GM23338 (cell line): ENCODE measurements around the gene RALBP1. TPM values are rescaled to one million over a fixed set of nuclear protein-coding genes. Genes with fewer than 3 reads are reported as not detected.

ENCODE experiments used
- ATAC-seq: fragments of 200-7000 bp; cut with Tn5 transposase; 3 replicates; pipeline ENCODE4 v1.9.1; 2020
- DNase-seq: peaks from one replicate; pipeline ENCODE4 v3.0.0-alpha.2; 2015; ENCODE audit warnings: low spot score
- H2AFZ ChIP-seq: fragments of 200-600 bp; sonication (generic); 2 replicates; pipeline ENCODE4 v1.8.0; 2016; ENCODE audit warnings: antibody characterized with exemption, mild to moderate bottlenecking, moderate library complexity
- H3F3A ChIP-seq: fragments of 200-600 bp; sonication (generic); replicated peaks from 2 replicates; pipeline ENCODE4 v1.8.0; 2017; ENCODE audit warnings: antibody characterized with exemption, mixed run types, low read depth
- H3K27ac ChIP-seq: fragments of 200-600 bp; sonication (generic); 2 replicates; pipeline ENCODE4 v1.6.1; 2016; ENCODE audit warnings: low read depth
- H3K27me3 ChIP-seq: fragments of 200-600 bp; sonication (generic); 2 replicates; pipeline ENCODE4 v1.8.0; 2016; ENCODE audit warnings: mild to moderate bottlenecking, mixed run types, moderate library complexity; ENCODE audit not compliant: insufficient read depth
- H3K36me3 ChIP-seq: fragments of 200-600 bp; sonication (generic); 2 replicates; pipeline ENCODE4 v1.8.0; 2016; ENCODE audit warnings: mild to moderate bottlenecking; ENCODE audit not compliant: insufficient read depth
- H3K4me1 ChIP-seq: fragments of 200-600 bp; sonication (generic); 2 replicates; pipeline ENCODE4 v1.8.0; 2016; ENCODE audit warnings: mild to moderate bottlenecking, moderate library complexity; ENCODE audit not compliant: insufficient read depth
- H3K4me2 ChIP-seq: fragments of 200-600 bp; sonication (generic); 2 replicates; pipeline ENCODE4 v1.7.1; 2017; ENCODE audit warnings: mixed run types
- H3K4me3 ChIP-seq: fragments of 200-600 bp; sonication (generic); 2 replicates; pipeline ENCODE4 v1.6.1; 2016; ENCODE audit warnings: mixed run types
- H3K79me2 ChIP-seq: fragments of 200-600 bp; sonication (generic); replicated peaks from 2 replicates; pipeline ENCODE4 v1.8.0; 2017; ENCODE audit warnings: mild to moderate bottlenecking; ENCODE audit not compliant: insufficient read depth
- H3K9me2 ChIP-seq: fragments of 200-600 bp; sonication (generic); 2 replicates; pipeline ENCODE4 v1.8.0; 2017; ENCODE audit not compliant: insufficient read depth
- H4K20me1 ChIP-seq: fragments of 200-600 bp; sonication (generic); replicated peaks from 2 replicates; pipeline ENCODE4 v1.8.0; 2017; ENCODE audit warnings: mild to moderate bottlenecking; ENCODE audit not compliant: insufficient read depth
- H3K27ac Mint-ChIP-seq: 2 replicates; pipeline ENCODE4 v1.8.0; 2020; ENCODE audit warnings: inconsistent platforms, mild to moderate bottlenecking, moderate library complexity, mixed read lengths
- H3K27me3 Mint-ChIP-seq: 3 replicates; pipeline ENCODE4 v1.8.0; 2022; ENCODE audit warnings: low read depth, mild to moderate bottlenecking, moderate library complexity, mixed read lengths, inconsistent platforms; ENCODE audit not compliant: insufficient read depth, poor library complexity
- H3K36me3 Mint-ChIP-seq: 3 replicates; pipeline ENCODE4 v1.8.0; 2021; ENCODE audit warnings: low read depth, mild to moderate bottlenecking, inconsistent platforms, moderate library complexity, mixed read lengths
- H3K4me1 Mint-ChIP-seq: 3 replicates; pipeline ENCODE4 v1.8.0; 2020; ENCODE audit warnings: mild to moderate bottlenecking, inconsistent platforms, mixed read lengths
- H3K4me3 Mint-ChIP-seq: 3 replicates; pipeline ENCODE4 v1.8.0; 2021; ENCODE audit warnings: moderate library complexity, mild to moderate bottlenecking, inconsistent platforms, mixed read lengths
- H3K9me3 Mint-ChIP-seq: 3 replicates; pipeline ENCODE4 v1.8.0; 2020; ENCODE audit warnings: moderate library complexity, mild to moderate bottlenecking, inconsistent platforms, mixed read lengths
- CREB1 ChIP-seq: fragments of 250-450 bp; sonication (Bioruptor Pico); IDR thresholded peaks from 2 replicates; pipeline ENCODE4 v1.5.0; 2020; ENCODE audit warnings: low read depth, mild to moderate bottlenecking, moderate library complexity
- CTCF ChIP-seq, 2 experiments: fragments of 200-600 bp in 1 of 2; sonication (generic) in 1 of 2; conservative IDR thresholded peaks; 2 replicates each; pipeline versions ENCODE4 v1.5.1 to v1.6.1; 2016 to 2017; ENCODE audit warnings: antibody characterized with exemption in 2 of 2, low read depth in 2 of 2, mild to moderate bottlenecking in 2 of 2, moderate library complexity in 1 of 2
- EZH2 ChIP-seq: fragments of 200-600 bp; sonication (generic); IDR thresholded peaks from one replicate; pipeline ENCODE4 v1.8.0; 2017; ENCODE audit warnings: antibody characterized with exemption, mild to moderate bottlenecking, low read depth; ENCODE audit not compliant: unreplicated experiment
- EZH2phosphoT487 ChIP-seq: fragments of 200-600 bp; sonication (generic); IDR thresholded peaks from one replicate; pipeline ENCODE4 v1.8.1; 2018; ENCODE audit warnings: antibody characterized with exemption; ENCODE audit not compliant: unreplicated experiment
- JUNB ChIP-seq: IDR thresholded peaks from one replicate; pipeline ENCODE4 v1.6.1; 2016; ENCODE audit warnings: antibody characterized with exemption; ENCODE audit not compliant: unreplicated experiment
- NANOG ChIP-seq: IDR thresholded peaks from 2 replicates; pipeline ENCODE4 v1.6.1; 2016; ENCODE audit warnings: antibody characterized with exemption, borderline replicate concordance
- POLR2AphosphoS5 ChIP-seq: IDR thresholded peaks from 2 replicates; pipeline ENCODE4 v1.6.1; 2016; ENCODE audit warnings: antibody characterized with exemption, low read depth
- REST ChIP-seq: IDR thresholded peaks from one replicate; pipeline ENCODE4 v1.6.1; 2018; ENCODE audit warnings: antibody characterized with exemption; ENCODE audit not compliant: unreplicated experiment
- STAT1 ChIP-seq: IDR thresholded peaks from one replicate; pipeline ENCODE4 v1.6.1; 2016; ENCODE audit warnings: antibody characterized with exemption; ENCODE audit not compliant: unreplicated experiment
- ZNF114 ChIP-seq: fragments of 250-450 bp; sonication (Bioruptor Pico); IDR thresholded peaks from 2 replicates; pipeline ENCODE4 v1.5.0; 2020; ENCODE audit warnings: mild to moderate bottlenecking, moderate library complexity
- ZNF331 ChIP-seq: fragments of 250-450 bp; sonication (Bioruptor Pico); IDR thresholded peaks from 2 replicates; pipeline ENCODE4 v1.5.0; 2020; ENCODE audit warnings: low read depth, mild to moderate bottlenecking, moderate library complexity
- polyA plus RNA-seq: library from polyadenylated mRNA; unstranded; fragments of >200 nt; fragmentation: Nextera tagmentation; extraction: Ambion mirVana; gene quantifications from 2 replicates; pipeline ENCODE4 v1.2.1, GENCODE V29; 2016
- total RNA-seq: library from RNA; depleted of rRNA; stranded (reverse); fragments of >200 nt; shearing (Covaris generic); gene quantifications from 2 replicates; pipeline ENCODE4 v1.2.3, GENCODE V29; 2014
- TF ChIP-seq, protein P1 (sequence below): fragments of 250-450 bp; sonication (Bioruptor Pico); IDR thresholded peaks from 2 replicates; pipeline ENCODE4 v1.5.0; 2020; ENCODE audit warnings: mild to moderate bottlenecking, moderate library complexity
- TF ChIP-seq, protein P2 (sequence below): IDR thresholded peaks from 2 replicates; pipeline ENCODE4 v1.6.1; 2016; ENCODE audit warnings: antibody characterized with exemption

The RALBP1 gene
- total and polyA plus RNA-seq, 2 experiments from 2014 or later, result 80.9 to 103 TPM

DNA sequence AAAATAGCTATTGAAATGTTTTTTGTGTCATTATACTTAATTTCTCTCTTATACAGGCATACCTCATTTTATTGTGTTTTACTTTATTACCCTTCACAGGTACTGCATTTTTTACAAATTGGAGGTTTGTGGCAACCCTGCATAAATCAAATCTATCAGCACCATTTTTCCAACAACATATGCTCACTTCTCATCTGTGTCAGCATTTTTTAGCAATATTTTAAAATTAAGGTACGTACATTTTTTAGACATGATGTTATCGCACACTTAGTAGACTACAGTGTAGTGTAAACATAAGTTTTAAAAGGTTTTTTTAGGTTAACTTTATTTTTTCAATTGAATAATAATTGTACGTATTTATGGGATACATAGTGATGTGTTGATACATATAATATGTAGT lies 30.8 kb upstream of the RALBP1 start:
- no peak overlapping the region for H3K4me3 Mint-ChIP-seq
- no peak overlapping the region for H3K27ac Mint-ChIP-seq
- Histone ChIP-seq H4K20me1 (no peaks in the 10 kb centered on the region), H3K27me3 (no peaks in the 10 kb centered on the region), H3K9me2 (0 out of 2 replicates have a peak, but pooled peaks cover 5% of the 10 kb centered on the region), H3F3A (no peaks in the 10 kb centered on the region), H3K79me2 (no peaks in the 10 kb centered on the region), H3K27ac (no peak overlapping the region), H3K4me1 (no peaks in the 10 kb centered on the region), H3K4me2 (no peak overlapping the region), H3K4me3 (no peak overlapping the region), H3K36me3 (no peaks in the 10 kb centered on the region; the same call in 1 of the 2 replicates), H2AFZ (no peak overlapping the region)
- H3K36me3 Mint-ChIP-seq, result peaks cover 17% of the 10 kb centered on the region
- H3K9me3 Mint-ChIP-seq, result peaks cover 27% of the 10 kb centered on the region
- ATAC-seq (no peak), DNase-seq (no peak)
- no peak for TF ChIP-seq ZNF114 (CRISPR knock-in tag)
- no peak for TF ChIP-seq ZNF331 (CRISPR knock-in tag)
- TF ChIP-seq, protein P1, sequence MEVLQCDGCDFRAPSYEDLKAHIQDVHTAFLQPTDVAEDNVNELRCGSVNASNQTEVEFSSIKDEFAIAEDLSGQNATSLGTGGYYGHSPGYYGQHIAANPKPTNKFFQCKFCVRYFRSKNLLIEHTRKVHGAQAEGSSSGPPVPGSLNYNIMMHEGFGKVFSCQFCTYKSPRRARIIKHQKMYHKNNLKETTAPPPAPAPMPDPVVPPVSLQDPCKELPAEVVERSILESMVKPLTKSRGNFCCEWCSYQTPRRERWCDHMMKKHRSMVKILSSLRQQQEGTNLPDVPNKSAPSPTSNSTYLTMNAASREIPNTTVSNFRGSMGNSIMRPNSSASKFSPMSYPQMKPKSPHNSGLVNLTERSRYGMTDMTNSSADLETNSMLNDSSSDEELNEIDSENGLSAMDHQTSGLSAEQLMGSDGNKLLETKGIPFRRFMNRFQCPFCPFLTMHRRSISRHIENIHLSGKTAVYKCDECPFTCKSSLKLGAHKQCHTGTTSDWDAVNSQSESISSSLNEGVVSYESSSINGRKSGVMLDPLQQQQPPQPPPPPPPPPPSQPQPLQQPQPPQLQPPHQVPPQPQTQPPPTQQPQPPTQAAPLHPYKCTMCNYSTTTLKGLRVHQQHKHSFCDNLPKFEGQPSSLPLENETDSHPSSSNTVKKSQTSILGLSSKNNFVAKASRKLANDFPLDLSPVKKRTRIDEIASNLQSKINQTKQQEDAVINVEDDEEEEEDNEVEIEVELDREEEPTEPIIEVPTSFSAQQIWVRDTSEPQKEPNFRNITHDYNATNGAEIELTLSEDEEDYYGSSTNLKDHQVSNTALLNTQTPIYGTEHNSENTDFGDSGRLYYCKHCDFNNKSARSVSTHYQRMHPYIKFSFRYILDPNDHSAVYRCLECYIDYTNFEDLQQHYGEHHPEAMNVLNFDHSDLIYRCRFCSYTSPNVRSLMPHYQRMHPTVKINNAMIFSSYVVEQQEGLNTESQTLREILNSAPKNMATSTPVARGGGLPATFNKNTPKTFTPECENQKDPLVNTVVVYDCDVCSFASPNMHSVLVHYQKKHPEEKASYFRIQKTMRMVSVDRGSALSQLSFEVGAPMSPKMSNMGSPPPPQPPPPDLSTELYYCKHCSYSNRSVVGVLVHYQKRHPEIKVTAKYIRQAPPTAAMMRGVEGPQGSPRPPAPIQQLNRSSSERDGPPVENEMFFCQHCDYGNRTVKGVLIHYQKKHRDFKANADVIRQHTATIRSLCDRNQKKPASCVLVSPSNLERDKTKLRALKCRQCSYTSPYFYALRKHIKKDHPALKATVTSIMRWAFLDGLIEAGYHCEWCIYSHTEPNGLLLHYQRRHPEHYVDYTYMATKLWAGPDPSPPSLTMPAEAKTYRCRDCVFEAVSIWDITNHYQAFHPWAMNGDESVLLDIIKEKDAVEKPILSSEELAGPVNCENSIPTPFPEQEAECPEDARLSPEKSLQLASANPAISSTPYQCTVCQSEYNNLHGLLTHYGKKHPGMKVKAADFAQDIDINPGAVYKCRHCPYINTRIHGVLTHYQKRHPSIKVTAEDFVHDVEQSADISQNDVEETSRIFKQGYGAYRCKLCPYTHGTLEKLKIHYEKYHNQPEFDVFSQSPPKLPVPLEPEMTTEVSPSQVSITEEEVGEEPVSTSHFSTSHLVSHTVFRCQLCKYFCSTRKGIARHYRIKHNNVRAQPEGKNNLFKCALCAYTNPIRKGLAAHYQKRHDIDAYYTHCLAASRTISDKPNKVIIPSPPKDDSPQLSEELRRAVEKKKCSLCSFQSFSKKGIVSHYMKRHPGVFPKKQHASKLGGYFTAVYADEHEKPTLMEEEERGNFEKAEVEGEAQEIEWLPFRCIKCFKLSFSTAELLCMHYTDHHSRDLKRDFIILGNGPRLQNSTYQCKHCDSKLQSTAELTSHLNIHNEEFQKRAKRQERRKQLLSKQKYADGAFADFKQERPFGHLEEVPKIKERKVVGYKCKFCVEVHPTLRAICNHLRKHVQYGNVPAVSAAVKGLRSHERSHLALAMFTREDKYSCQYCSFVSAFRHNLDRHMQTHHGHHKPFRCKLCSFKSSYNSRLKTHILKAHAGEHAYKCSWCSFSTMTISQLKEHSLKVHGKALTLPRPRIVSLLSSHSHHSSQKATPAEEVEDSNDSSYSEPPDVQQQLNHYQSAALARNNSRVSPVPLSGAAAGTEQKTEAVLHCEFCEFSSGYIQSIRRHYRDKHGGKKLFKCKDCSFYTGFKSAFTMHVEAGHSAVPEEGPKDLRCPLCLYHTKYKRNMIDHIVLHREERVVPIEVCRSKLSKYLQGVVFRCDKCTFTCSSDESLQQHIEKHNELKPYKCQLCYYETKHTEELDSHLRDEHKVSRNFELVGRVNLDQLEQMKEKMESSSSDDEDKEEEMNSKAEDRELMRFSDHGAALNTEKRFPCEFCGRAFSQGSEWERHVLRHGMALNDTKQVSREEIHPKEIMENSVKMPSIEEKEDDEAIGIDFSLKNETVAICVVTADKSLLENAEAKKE (CRISPR knock-in tag), result no peak
- TF ChIP-seq STAT1, result no peak
- no peak for TF ChIP-seq REST
- TF ChIP-seq EZH2, result no peak
- TF ChIP-seq NANOG, result no peak
- no peak for TF ChIP-seq EZH2phosphoT487
- TF ChIP-seq CREB1 (CRISPR knock-in tag), result no peak
- TF ChIP-seq POLR2AphosphoS5, result no peak
- no peak for TF ChIP-seq CTCF (conservative IDR thresholded peaks at IDR 0.05; ENCODE audit: low read depth in 2 of 2)
- TF ChIP-seq, protein P2, sequence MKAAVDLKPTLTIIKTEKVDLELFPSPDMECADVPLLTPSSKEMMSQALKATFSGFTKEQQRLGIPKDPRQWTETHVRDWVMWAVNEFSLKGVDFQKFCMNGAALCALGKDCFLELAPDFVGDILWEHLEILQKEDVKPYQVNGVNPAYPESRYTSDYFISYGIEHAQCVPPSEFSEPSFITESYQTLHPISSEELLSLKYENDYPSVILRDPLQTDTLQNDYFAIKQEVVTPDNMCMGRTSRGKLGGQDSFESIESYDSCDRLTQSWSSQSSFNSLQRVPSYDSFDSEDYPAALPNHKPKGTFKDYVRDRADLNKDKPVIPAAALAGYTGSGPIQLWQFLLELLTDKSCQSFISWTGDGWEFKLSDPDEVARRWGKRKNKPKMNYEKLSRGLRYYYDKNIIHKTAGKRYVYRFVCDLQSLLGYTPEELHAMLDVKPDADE, result no peak
- no peak for TF ChIP-seq JUNB
- peaks cover 3% of the 10 kb centered on the region for H3K27me3 Mint-ChIP-seq
- H3K4me1 Mint-ChIP-seq, result no peaks in the 10 kb centered on the region
